ENCODE results near the gene CENPF.

Gene CENPF

GRCh38 chr1:214707306-214708087 lies 104.5 kb downstream of the CENPF start:
- TF ChIP-seq ZFX (IDR thresholded peaks at IDR 0.05; ENCODE audit: borderline replicate concordance) (no peak), CTCF (IDR thresholded peaks at IDR 0.05) (no peak)
- no peak overlapping the region for H3K27ac ChIP-seq

GRCh38 chr1:214708321-214708955 lies 105.4 kb downstream of the CENPF start:
- TF ChIP-seq ZFX (IDR thresholded peaks at IDR 0.05; ENCODE audit: borderline replicate concordance), result no peak
- TF ChIP-seq CTCF (IDR thresholded peaks at IDR 0.05), result no peak
- H3K27ac ChIP-seq, result no peak overlapping the region

GRCh38 chr1:214709241-214709640 lies 106.2 kb downstream of the CENPF start:
- no peak overlapping the region for H3K27ac ChIP-seq
- TF ChIP-seq CTCF (IDR thresholded peaks at IDR 0.05), result no peak
- TF ChIP-seq ZFX (IDR thresholded peaks at IDR 0.05; ENCODE audit: borderline replicate concordance), result no peak

- TF ChIP-seq CTCF (IDR thresholded peaks at IDR 0.05) (no peak), ZFX (IDR thresholded peaks at IDR 0.05; ENCODE audit: borderline replicate concordance) (no peak)
- no peak overlapping the region for H3K27ac ChIP-seq
These were observed 109.7 kb downstream of the CENPF start for GRCh38 chr1:214712737-214713136.
